Heart left ventricle (tissue), 13 donors: ENCODE measurements around the gene PCGF1.

Experiments used
- POLR2A ChIP-seq, 2 donors: fragments of 450-650 bp; IDR thresholded peaks; one replicate each; pipeline ENCODE4 v1.6.1; 2017; ENCODE audit warnings: antibody characterized with exemption in 2 of 2, mild to moderate bottlenecking in 2 of 2, moderate library complexity in 2 of 2
- TF ChIP-seq, protein P1 (sequence below), 12 donors: fragments of 200-600 bp; sonication (generic) in 4 of 12; IDR thresholded peaks; one replicate each; pipeline versions ENCODE4 v1.5.0 to v1.8.0; 2018 to 2022; ENCODE audit warnings: antibody characterized with exemption in 12 of 12, mild to moderate bottlenecking in 5 of 12
- donor health status: ischemic (EF 13 %, LVEDD 7.1; RV severe dilation, severe dysfunction).
- donor health status: DM: no; HTN: yes; CAD: no.
- donor health status: DM: no; HTN: no; CAD: no.
- donor health status: ischemic (EF 25% LVEDD 6.9; RV normal size, moderate dysfunction).
- donor health status: ischemic (EF 25% LVEDD 5.7; RV mildly dilated, moderate dysfunction).
- donor health status: ischemic (EF 35%, LVEDD 5.7; RV mildly dilated, moderate dysfunction).
- donor health status: nonischemic (EF 11% LVEDD 7.7; RV severe dilation, severe dysfunction).
- donor health status: DM: yes; HTN: yes; CAD: no.
- donor health status: PGD.
- donor health status: ischemic (EF 29% LVEDD 5.4; RV normal size, mild dysfunction).
- donor health status: nonischemic (EF 23%, LVEDD 6.1; RV moderate dilation, normal function).

DNA sequence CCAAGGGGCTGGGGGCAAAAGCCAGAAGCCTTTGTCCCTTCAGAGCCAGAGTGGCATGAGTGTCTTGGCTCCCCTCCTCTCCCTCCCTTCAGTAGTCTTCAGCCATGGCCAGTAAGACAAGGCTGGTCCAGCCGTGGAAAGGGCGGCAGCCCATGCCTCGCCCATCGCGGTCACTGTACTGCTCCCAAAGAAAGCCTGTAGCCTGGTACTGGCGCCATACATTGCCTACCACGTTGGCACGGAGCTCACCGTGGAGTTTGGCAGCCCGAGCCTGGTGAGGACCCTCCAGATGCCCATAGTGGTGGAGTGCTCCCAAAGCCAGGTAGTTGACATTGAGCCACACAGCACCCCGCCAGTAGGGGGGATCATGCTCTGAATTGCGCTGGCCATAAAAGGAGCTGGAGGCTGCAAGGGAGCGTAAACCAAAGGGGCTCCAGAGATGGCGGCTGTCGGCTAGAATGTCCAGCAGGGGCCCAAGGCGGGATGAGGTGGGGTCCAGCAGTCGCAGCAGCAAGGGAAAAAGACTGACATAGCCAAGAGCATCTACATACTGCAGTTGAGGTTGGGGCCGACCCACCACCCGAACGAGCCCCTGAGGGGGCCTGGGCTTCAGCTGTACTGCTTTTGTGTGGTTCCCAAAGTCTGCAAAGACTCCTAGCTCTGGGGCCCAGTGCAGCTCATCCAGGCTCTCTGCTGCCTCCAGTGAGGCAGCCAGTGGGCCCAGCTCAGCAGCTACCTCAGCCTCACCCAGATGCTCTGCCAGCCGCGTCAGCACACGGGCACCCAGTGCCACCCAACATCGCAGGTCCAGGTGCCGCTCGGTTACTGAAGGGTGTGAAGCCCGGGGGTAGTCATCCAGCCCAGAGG is 46.1 kb downstream of the PCGF1 start:
- no peak for TF ChIP-seq POLR2A (IDR thresholded peaks at IDR 0.05)
- TF ChIP-seq, protein P1, sequence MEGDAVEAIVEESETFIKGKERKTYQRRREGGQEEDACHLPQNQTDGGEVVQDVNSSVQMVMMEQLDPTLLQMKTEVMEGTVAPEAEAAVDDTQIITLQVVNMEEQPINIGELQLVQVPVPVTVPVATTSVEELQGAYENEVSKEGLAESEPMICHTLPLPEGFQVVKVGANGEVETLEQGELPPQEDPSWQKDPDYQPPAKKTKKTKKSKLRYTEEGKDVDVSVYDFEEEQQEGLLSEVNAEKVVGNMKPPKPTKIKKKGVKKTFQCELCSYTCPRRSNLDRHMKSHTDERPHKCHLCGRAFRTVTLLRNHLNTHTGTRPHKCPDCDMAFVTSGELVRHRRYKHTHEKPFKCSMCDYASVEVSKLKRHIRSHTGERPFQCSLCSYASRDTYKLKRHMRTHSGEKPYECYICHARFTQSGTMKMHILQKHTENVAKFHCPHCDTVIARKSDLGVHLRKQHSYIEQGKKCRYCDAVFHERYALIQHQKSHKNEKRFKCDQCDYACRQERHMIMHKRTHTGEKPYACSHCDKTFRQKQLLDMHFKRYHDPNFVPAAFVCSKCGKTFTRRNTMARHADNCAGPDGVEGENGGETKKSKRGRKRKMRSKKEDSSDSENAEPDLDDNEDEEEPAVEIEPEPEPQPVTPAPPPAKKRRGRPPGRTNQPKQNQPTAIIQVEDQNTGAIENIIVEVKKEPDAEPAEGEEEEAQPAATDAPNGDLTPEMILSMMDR (IDR thresholded peaks at IDR 0.05) = no peak
